Stomach (tissue), 4 donors: ENCODE measurements around the gene ADCK2.

Source experiments
- EP300 ChIP-seq: sonication (generic); formaldehyde crosslinking; IDR thresholded peaks from one replicate; pipeline ENCODE4 v1.6.1; 2017; ENCODE audit warnings: antibody characterized with exemption
- POLR2AphosphoS5 ChIP-seq, 3 donors: sonication (generic); formaldehyde crosslinking; IDR thresholded peaks; one replicate each; pipeline ENCODE4 v1.6.1; 2016; ENCODE audit warnings: antibody characterized with exemption in 3 of 3
- TF ChIP-seq, protein P1 (sequence below), 7 experiments: fragments of 450-650 bp in 4 of 7; fragments of 200-600 bp in 3 of 7; sonication (generic) in 3 of 7; IDR thresholded peaks; one replicate each; pipeline ENCODE4 v1.5.1; 2016 to 2019; ENCODE audit warnings: antibody characterized with exemption in 7 of 7, control low read depth in 2 of 7, mild to moderate bottlenecking in 1 of 7

DNA sequence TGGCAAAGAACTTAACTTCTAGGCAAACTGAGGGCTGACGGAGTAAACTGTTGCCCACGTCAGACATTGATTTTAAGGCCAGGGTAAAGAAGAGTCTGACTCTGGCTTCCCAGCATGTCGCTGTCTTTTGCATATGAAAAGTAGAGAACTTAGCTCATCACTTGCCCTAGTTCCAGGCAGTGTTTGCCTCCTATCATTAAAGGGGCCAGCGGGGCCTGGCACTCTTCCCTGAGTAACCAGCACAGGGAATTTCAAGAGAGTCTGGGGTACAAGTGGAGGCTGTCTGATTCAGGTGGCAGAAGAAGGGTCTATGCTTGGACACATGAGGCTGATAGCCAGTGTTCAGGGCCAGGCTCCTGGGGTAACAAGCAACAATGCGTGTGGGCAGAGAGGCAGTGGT is 36.9 kb upstream of the ADCK2 start:
- TF ChIP-seq, protein P1, sequence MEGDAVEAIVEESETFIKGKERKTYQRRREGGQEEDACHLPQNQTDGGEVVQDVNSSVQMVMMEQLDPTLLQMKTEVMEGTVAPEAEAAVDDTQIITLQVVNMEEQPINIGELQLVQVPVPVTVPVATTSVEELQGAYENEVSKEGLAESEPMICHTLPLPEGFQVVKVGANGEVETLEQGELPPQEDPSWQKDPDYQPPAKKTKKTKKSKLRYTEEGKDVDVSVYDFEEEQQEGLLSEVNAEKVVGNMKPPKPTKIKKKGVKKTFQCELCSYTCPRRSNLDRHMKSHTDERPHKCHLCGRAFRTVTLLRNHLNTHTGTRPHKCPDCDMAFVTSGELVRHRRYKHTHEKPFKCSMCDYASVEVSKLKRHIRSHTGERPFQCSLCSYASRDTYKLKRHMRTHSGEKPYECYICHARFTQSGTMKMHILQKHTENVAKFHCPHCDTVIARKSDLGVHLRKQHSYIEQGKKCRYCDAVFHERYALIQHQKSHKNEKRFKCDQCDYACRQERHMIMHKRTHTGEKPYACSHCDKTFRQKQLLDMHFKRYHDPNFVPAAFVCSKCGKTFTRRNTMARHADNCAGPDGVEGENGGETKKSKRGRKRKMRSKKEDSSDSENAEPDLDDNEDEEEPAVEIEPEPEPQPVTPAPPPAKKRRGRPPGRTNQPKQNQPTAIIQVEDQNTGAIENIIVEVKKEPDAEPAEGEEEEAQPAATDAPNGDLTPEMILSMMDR (IDR thresholded peaks at IDR 0.05) = no peak
- TF ChIP-seq POLR2AphosphoS5 (IDR thresholded peaks at IDR 0.05) = no peak
- TF ChIP-seq EP300 = no peak
